Non-pigmented ciliary epithelial cell (primary cell): ENCODE measurements around the gene TBC1D5.

Experiments
- DNase-seq: peaks from one replicate; pipeline ENCODE4 v3.0.0-alpha.2; 2010; ENCODE audit warnings: low read depth

TBC1D5 gene

GRCh38 chr3:17179381-17180205, 562.8 kb downstream of the TBC1D5 start:
- DNase-seq, result no peak

- DNase-seq, result no peak
Observed at GRCh38 chr3:17176757-17177156, 565.7 kb downstream of the TBC1D5 start.

- DNase-seq, result peak; percentile 60
Observed at GRCh38 chr3:17175187-17175807, 567.1 kb downstream of the TBC1D5 start.

- no peak for DNase-seq
Observed at GRCh38 chr3:17166369-17166768, 576.1 kb downstream of the TBC1D5 start.

GRCh38 chr3:17162116-17162515, 580.3 kb downstream of the TBC1D5 start:
- DNase-seq, result no peak

GRCh38 chr3:17160597-17160996, 581.8 kb downstream of the TBC1D5 start:
- DNase-seq, result no peak

GRCh38 chr3:17158941-17159682, 583.3 kb downstream of the TBC1D5 start:
- no peak for DNase-seq

- DNase-seq, result peak; percentile 26
Observed at GRCh38 chr3:17157713-17158112, 584.7 kb downstream of the TBC1D5 start.

- DNase-seq, result no peak
Observed at GRCh38 chr3:17156864-17157263, 585.6 kb downstream of the TBC1D5 start.

- DNase-seq, result no peak
Observed at GRCh38 chr3:17155951-17156350, 586.5 kb downstream of the TBC1D5 start.

- DNase-seq, result no peak
Observed at GRCh38 chr3:17154941-17155340, 587.5 kb downstream of the TBC1D5 start.

- no peak for DNase-seq
Observed at GRCh38 chr3:17154221-17154620, 588.2 kb downstream of the TBC1D5 start.

GRCh38 chr3:17153209-17153608, 589.2 kb downstream of the TBC1D5 start:
- DNase-seq, result no peak

GRCh38 chr3:17151598-17152373, 590.6 kb downstream of the TBC1D5 start:
- DNase-seq, result no peak

- no peak for DNase-seq
Observed at GRCh38 chr3:17149076-17149475, 593.4 kb downstream of the TBC1D5 start.

- no peak for DNase-seq
Observed at GRCh38 chr3:17144665-17144993, 597.8 kb downstream of the TBC1D5 start.

- DNase-seq, result no peak
Observed at GRCh38 chr3:17143893-17144664, 598.4 kb downstream of the TBC1D5 start.

GRCh38 chr3:17142516-17142915, 599.9 kb downstream of the TBC1D5 start:
- no peak for DNase-seq

- no peak for DNase-seq
Observed at GRCh38 chr3:17141699-17142098, 600.7 kb downstream of the TBC1D5 start.

GRCh38 chr3:17140670-17141505, 601.5 kb downstream of the TBC1D5 start:
- no peak for DNase-seq
